ENCODE measurements around the gene TAS2R43.
A peak's percentile ranks its signal among the peaks of the same experiment; 100 is the strongest.
"Not testable (repeated sequence)": the region's sequence is repeated elsewhere in the genome, so short reads cannot be mapped to it uniquely, and the experiment has no call there.

TAS2R43 gene

GRCh38 chr12:11092128-11092527, at the start of gene TAS2R43:
TAS2R43 (minus strand) TSS chr12:11092313; CDS start chr12:11092229, 84 bp downstream.
- no peak for DNase-seq (ENCODE audit: low read depth, low spot score)

GRCh38 chr12:11136075-11136474, 44.0 kb upstream of the TAS2R43 start:
- no peak for DNase-seq (ENCODE audit: low read depth, low spot score)

- no peak for DNase-seq (ENCODE audit: low read depth, low spot score)
Measured at GRCh38 chr12:11134305-11134704, 42.2 kb upstream of the TAS2R43 start, which contains the start of gene TAS2R30. TAS2R30 (minus strand) TSS chr12:11134644; CDS start chr12:11134244, 400 bp downstream.

GRCh38 chr12:11133816-11134215, 41.7 kb upstream of the TAS2R43 start:
- DNase-seq (ENCODE audit: low read depth, low spot score) = no peak

- DNase-seq (ENCODE audit: low read depth, low spot score) = no peak
Measured at GRCh38 chr12:11133162-11133561, 41.0 kb upstream of the TAS2R43 start.

- no peak for DNase-seq (ENCODE audit: low read depth, low spot score)
Measured at GRCh38 chr12:11130999-11131398, 38.9 kb upstream of the TAS2R43 start.

GRCh38 chr12:11130382-11130781, 38.3 kb upstream of the TAS2R43 start:
- no peak for DNase-seq (ENCODE audit: low read depth, low spot score)

GRCh38 chr12:11114130-11114529, 22.0 kb upstream of the TAS2R43 start:
- not testable (repeated sequence) for DNase-seq (ENCODE audit: low read depth, low spot score)

GRCh38 chr12:11111213-11111612, 19.1 kb upstream of the TAS2R43 start:
- not testable (repeated sequence) for DNase-seq (ENCODE audit: low read depth, low spot score)

GRCh38 chr12:11108862-11109261, 16.7 kb upstream of the TAS2R43 start:
- DNase-seq (ENCODE audit: low read depth, low spot score) = no peak

- no peak for DNase-seq (ENCODE audit: low read depth, low spot score)
Measured at GRCh38 chr12:11107719-11108118, 15.6 kb upstream of the TAS2R43 start.

- no peak for DNase-seq (ENCODE audit: low read depth, low spot score)
Measured at GRCh38 chr12:11106288-11106687, 14.2 kb upstream of the TAS2R43 start.

- no peak for DNase-seq (ENCODE audit: low read depth, low spot score)
Measured at GRCh38 chr12:11105546-11105945, 13.4 kb upstream of the TAS2R43 start.

- DNase-seq (ENCODE audit: low read depth, low spot score) = not testable (repeated sequence)
Measured at GRCh38 chr12:11094910-11095309, 2.8 kb upstream of the TAS2R43 start.

GRCh38 chr12:11089246-11089645, 2.9 kb downstream of the TAS2R43 start:
- DNase-seq (ENCODE audit: low read depth, low spot score) = no peak

- no peak for DNase-seq (ENCODE audit: low read depth, low spot score)
Measured at GRCh38 chr12:11085419-11085818, 6.7 kb downstream of the TAS2R43 start.

GRCh38 chr12:11081987-11082386, 10.1 kb downstream of the TAS2R43 start:
- DNase-seq (ENCODE audit: low read depth, low spot score) = no peak

GRCh38 chr12:11078246-11078645, 13.9 kb downstream of the TAS2R43 start:
- DNase-seq (ENCODE audit: low read depth, low spot score) = no peak

- no peak for DNase-seq (ENCODE audit: low read depth, low spot score)
Measured at GRCh38 chr12:11075642-11076041, 16.5 kb downstream of the TAS2R43 start.

- peak; percentile 56 for DNase-seq (ENCODE audit: low read depth, low spot score)
Measured at GRCh38 chr12:11071414-11071813, 20.7 kb downstream of the TAS2R43 start.

- DNase-seq (ENCODE audit: low read depth, low spot score) = no peak
Measured at GRCh38 chr12:11070999-11071398, 21.1 kb downstream of the TAS2R43 start.

- no peak for DNase-seq (ENCODE audit: low read depth, low spot score)
Measured at GRCh38 chr12:11069854-11070365, 22.2 kb downstream of the TAS2R43 start.

GRCh38 chr12:11067514-11067913, 24.6 kb downstream of the TAS2R43 start:
- no peak for DNase-seq (ENCODE audit: low read depth, low spot score)

- not testable (repeated sequence) for DNase-seq (ENCODE audit: low read depth, low spot score)
Measured at GRCh38 chr12:11062194-11062593, 29.9 kb downstream of the TAS2R43 start, which contains the start of gene TAS2R46. TAS2R46 (minus strand) TSS chr12:11062294; CDS start chr12:11062294, 0 bp downstream.
